ENCODE measurements around the gene SBNO2.

SBNO2 gene

GRCh38 chr19:1162404-1163282 is 11.4 kb downstream of the SBNO2 start:
- Histone ChIP-seq H3K4me3 (ENCODE audit: low read depth in 1 of 2, low read length in 2 of 2) (no peak overlapping the region), H2AFZ (ENCODE audit: low read depth, low read length) (no peak overlapping the region), H3K4me2 (ENCODE audit: insufficient read depth, low read length) (no peak overlapping the region), H3K4me1 (ENCODE audit: insufficient read depth, low read length) (no peaks in the 10 kb centered on the region), H3K9ac (ENCODE audit: low read depth, low read length) (no peak overlapping the region), H3K36me3 (ENCODE audit: insufficient read depth, low read length) (peaks cover 4% of the 10 kb centered on the region; the same call in 1 of the 2 replicates), H4K20me1 (ENCODE audit: insufficient read depth, low read length) (peaks cover 52% of the 10 kb centered on the region), H3K79me2 (ENCODE audit: insufficient read depth, low read length) (peaks cover 51% of the 10 kb centered on the region), H3K27ac (ENCODE audit: low read length) (no peak overlapping the region), H3K9me3 (ENCODE audit: insufficient read depth, low read length, severe bottlenecking) (no peaks in the 10 kb centered on the region), H3K27me3 (ENCODE audit: insufficient read depth, low read length, poor library complexity) (no peaks in the 10 kb centered on the region)
- TF ChIP-seq CTCF (IDR thresholded peaks at IDR 0.05; ENCODE audit: borderline replicate concordance, extremely low read depth, low read length, poor library complexity, severe bottlenecking) (no peak), EZH2 (IDR thresholded peaks at IDR 0.05; ENCODE audit: borderline replicate concordance, low read depth, low read length, severe bottlenecking) (no peak)
- DNase-seq (no peak), ATAC-seq (ENCODE audit: insufficient read depth, low read depth) (no peak)

GRCh38 chr19:1161716-1162115 is 12.4 kb downstream of the SBNO2 start:
- TF ChIP-seq EZH2 (IDR thresholded peaks at IDR 0.05; ENCODE audit: borderline replicate concordance, low read depth, low read length, severe bottlenecking) (no peak), CTCF (IDR thresholded peaks at IDR 0.05; ENCODE audit: borderline replicate concordance, extremely low read depth, low read length, poor library complexity, severe bottlenecking) (no peak)
- peaks cover 43% of the 10 kb centered on the region for H4K20me1 ChIP-seq (ENCODE audit: insufficient read depth, low read length)

GRCh38 chr19:1159864-1160595 is 14.0 kb downstream of the SBNO2 start:
- Histone ChIP-seq H3K9me3 (ENCODE audit: insufficient read depth, low read length, severe bottlenecking) (no peaks in the 10 kb centered on the region), H3K36me3 (ENCODE audit: insufficient read depth, low read length) (no peaks in the 10 kb centered on the region; the same call in 1 of the 2 replicates), H3K4me2 (ENCODE audit: insufficient read depth, low read length) (no peak overlapping the region), H4K20me1 (ENCODE audit: insufficient read depth, low read length) (peaks cover 46% of the 10 kb centered on the region), H3K4me3 (ENCODE audit: low read depth in 1 of 2, low read length in 2 of 2) (no peak overlapping the region), H2AFZ (ENCODE audit: low read depth, low read length) (no peak overlapping the region), H3K27me3 (ENCODE audit: insufficient read depth, low read length, poor library complexity) (no peaks in the 10 kb centered on the region), H3K27ac (ENCODE audit: low read length) (no peak overlapping the region), H3K79me2 (ENCODE audit: insufficient read depth, low read length) (peaks cover 44% of the 10 kb centered on the region), H3K4me1 (ENCODE audit: insufficient read depth, low read length) (no peaks in the 10 kb centered on the region), H3K9ac (ENCODE audit: low read depth, low read length) (no peak overlapping the region)
- DNase-seq (no peak), ATAC-seq (ENCODE audit: insufficient read depth, low read depth) (no peak)
- no peak for TF ChIP-seq EZH2 (IDR thresholded peaks at IDR 0.05; ENCODE audit: borderline replicate concordance, low read depth, low read length, severe bottlenecking)
- TF ChIP-seq CTCF (IDR thresholded peaks at IDR 0.05; ENCODE audit: borderline replicate concordance, extremely low read depth, low read length, poor library complexity, severe bottlenecking) = no peak

More at GRCh38 chr19:1161716-1162115, 12.4 kb downstream of the SBNO2 start:
- Histone ChIP-seq H3K4me3 (ENCODE audit: low read depth in 1 of 2, low read length in 2 of 2) (no peak overlapping the region), H3K36me3 (ENCODE audit: insufficient read depth, low read length) (no peaks in the 10 kb centered on the region), H3K27ac (ENCODE audit: low read length) (no peak overlapping the region), H3K79me2 (ENCODE audit: insufficient read depth, low read length) (peaks cover 41% of the 10 kb centered on the region), H3K4me2 (ENCODE audit: insufficient read depth, low read length) (no peak overlapping the region), H3K4me1 (ENCODE audit: insufficient read depth, low read length) (no peaks in the 10 kb centered on the region), H2AFZ (ENCODE audit: low read depth, low read length) (no peak overlapping the region), H3K9ac (ENCODE audit: low read depth, low read length) (no peak overlapping the region), H3K27me3 (ENCODE audit: insufficient read depth, low read length, poor library complexity) (no peaks in the 10 kb centered on the region), H3K9me3 (ENCODE audit: insufficient read depth, low read length, severe bottlenecking) (no peaks in the 10 kb centered on the region)
- DNase-seq (no peak), ATAC-seq (ENCODE audit: insufficient read depth, low read depth) (no peak)
